ENCODE measurements around the gene WWOX. TPM values are rescaled to one million over a fixed set of nuclear protein-coding genes. Genes with fewer than 3 reads are reported as not detected.

Gene WWOX
- total RNA-seq, 1 experiment from 2014 or later = 79.9 TPM

DNA sequence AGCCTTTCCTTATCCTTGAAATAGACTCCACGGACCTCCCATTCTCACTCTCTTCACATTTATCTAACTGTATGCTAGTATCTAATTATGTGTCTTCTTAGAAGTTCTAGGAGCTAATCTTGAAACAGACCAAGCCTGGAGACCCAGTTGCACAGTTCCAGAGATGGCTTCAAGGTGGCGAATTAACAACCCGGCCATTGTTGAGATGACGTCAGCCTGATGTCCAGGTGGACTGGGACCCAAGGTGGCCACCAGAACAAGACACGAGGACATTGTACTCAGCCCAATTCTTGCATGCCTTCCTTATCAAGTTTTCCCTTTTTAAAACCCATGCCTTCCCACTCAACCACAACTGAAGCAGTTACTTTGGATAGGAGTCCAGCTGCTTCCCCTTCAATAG lies 29.5 kb upstream of the WWOX start:
- Histone ChIP-seq H3K4me1 (ENCODE audit: insufficient read depth, low read length, poor library complexity, severe bottlenecking) (no peaks in the 10 kb centered on the region), H3K4me3 (ENCODE audit: low read depth, low read length, poor library complexity, severe bottlenecking) (no peak overlapping the region), H3K9me3 (ENCODE audit: low read depth, low read length, poor library complexity, severe bottlenecking) (no peaks in the 10 kb centered on the region), H3K36me3 (ENCODE audit: insufficient read depth, low read length, poor library complexity, severe bottlenecking) (no peaks in the 10 kb centered on the region), H3K27me3 (replicated peaks; ENCODE audit: insufficient read depth, low read depth, low read length, poor library complexity) (no peaks in the 10 kb centered on the region), H3K27ac (ENCODE audit: low read depth, low read length, poor library complexity, severe bottlenecking) (no peak overlapping the region)
- DNase-seq (ENCODE audit: low spot score) = no peak
- BruUV-seq (replicated peaks) = no TSS peak
- ChIA-PET POLR2A (ENCODE audit: low non-redundant PET) (no interaction called here), CTCF (no interaction called here)
- intact Hi-C loops (cut with micrococcal nuclease; ENCODE audit: unreplicated experiment) = no loop called here
- TF ChIP-seq CTCF (conservative IDR thresholded peaks at IDR 0.05; ENCODE audit: low read depth, low read length) = no peak
- no peak for TF ChIP-seq EZH2 (IDR thresholded peaks at IDR 0.05; ENCODE audit: borderline replicate concordance, low read depth, low read length, poor library complexity, severe bottlenecking)

GRCh38 chr16:78072275-78072674 lies 27.2 kb upstream of the WWOX start:
- no peaks in the 10 kb centered on the region for H3K27me3 ChIP-seq (replicated peaks; ENCODE audit: insufficient read depth, low read depth, low read length, poor library complexity)
- POLR2A ChIA-PET (ENCODE audit: low non-redundant PET) = no interaction called here
- intact Hi-C loops (cut with micrococcal nuclease; ENCODE audit: unreplicated experiment) = no loop called here
- no peak overlapping the region for H3K4me3 ChIP-seq (ENCODE audit: low read depth, low read length, poor library complexity, severe bottlenecking)
- no peak overlapping the region for H3K27ac ChIP-seq (ENCODE audit: low read depth, low read length, poor library complexity, severe bottlenecking)
- CTCF ChIA-PET = no interaction called here
- DNase-seq (ENCODE audit: low spot score) = no peak
- TF ChIP-seq CTCF (conservative IDR thresholded peaks at IDR 0.05; ENCODE audit: low read depth, low read length) (no peak), EZH2 (IDR thresholded peaks at IDR 0.05; ENCODE audit: borderline replicate concordance, low read depth, low read length, poor library complexity, severe bottlenecking) (no peak)
- BruUV-seq (replicated peaks) = no TSS peak
- H3K36me3 ChIP-seq (ENCODE audit: insufficient read depth, low read length, poor library complexity, severe bottlenecking) = no peaks in the 10 kb centered on the region
- H3K4me1 ChIP-seq (ENCODE audit: insufficient read depth, low read length, poor library complexity, severe bottlenecking) = no peaks in the 10 kb centered on the region
- no peaks in the 10 kb centered on the region for H3K9me3 ChIP-seq (ENCODE audit: low read depth, low read length, poor library complexity, severe bottlenecking)

DNA sequence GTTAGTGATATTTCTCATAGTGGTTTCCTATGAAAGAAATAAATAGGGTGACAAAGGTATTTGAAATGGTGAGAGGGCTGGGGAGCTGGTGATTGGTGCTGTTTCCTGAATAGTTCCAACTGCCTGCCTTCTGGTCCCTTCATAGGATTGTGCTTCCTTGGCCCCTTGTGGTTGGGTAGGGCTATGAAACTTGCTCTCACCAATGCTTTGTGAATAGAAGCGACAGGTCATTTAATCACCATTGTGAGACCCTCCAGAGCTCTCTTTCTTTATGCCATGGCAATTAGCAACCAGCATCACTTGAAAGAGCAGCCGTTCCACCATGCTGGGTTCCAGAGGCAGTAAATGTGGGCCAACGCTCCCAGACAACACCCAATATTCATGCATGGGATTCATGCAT lies 23.7 kb upstream of the WWOX start:
- H3K27ac ChIP-seq (ENCODE audit: low read depth, low read length, poor library complexity, severe bottlenecking) = no peak overlapping the region
- intact Hi-C loops (cut with micrococcal nuclease; ENCODE audit: unreplicated experiment) = no loop called here
- no peak overlapping the region for H3K4me3 ChIP-seq (ENCODE audit: low read depth, low read length, poor library complexity, severe bottlenecking)
- ChIA-PET CTCF (no interaction called here), POLR2A (ENCODE audit: low non-redundant PET) (no interaction called here)
- TF ChIP-seq EZH2 (IDR thresholded peaks at IDR 0.05; ENCODE audit: borderline replicate concordance, low read depth, low read length, poor library complexity, severe bottlenecking) (no peak), CTCF (conservative IDR thresholded peaks at IDR 0.05; ENCODE audit: low read depth, low read length) (no peak)
- no peaks in the 10 kb centered on the region for H3K27me3 ChIP-seq (replicated peaks; ENCODE audit: insufficient read depth, low read depth, low read length, poor library complexity)
- H3K4me1 ChIP-seq (ENCODE audit: insufficient read depth, low read length, poor library complexity, severe bottlenecking) = no peaks in the 10 kb centered on the region
- H3K36me3 ChIP-seq (ENCODE audit: insufficient read depth, low read length, poor library complexity, severe bottlenecking) = no peaks in the 10 kb centered on the region
- no peaks in the 10 kb centered on the region for H3K9me3 ChIP-seq (ENCODE audit: low read depth, low read length, poor library complexity, severe bottlenecking)
- no peak for DNase-seq (ENCODE audit: low spot score)
- BruUV-seq (replicated peaks) = no TSS peak

Measured in A673 (cell line).